Measurements from ENCODE around the gene ADCY6.

ADCY6 gene

DNA sequence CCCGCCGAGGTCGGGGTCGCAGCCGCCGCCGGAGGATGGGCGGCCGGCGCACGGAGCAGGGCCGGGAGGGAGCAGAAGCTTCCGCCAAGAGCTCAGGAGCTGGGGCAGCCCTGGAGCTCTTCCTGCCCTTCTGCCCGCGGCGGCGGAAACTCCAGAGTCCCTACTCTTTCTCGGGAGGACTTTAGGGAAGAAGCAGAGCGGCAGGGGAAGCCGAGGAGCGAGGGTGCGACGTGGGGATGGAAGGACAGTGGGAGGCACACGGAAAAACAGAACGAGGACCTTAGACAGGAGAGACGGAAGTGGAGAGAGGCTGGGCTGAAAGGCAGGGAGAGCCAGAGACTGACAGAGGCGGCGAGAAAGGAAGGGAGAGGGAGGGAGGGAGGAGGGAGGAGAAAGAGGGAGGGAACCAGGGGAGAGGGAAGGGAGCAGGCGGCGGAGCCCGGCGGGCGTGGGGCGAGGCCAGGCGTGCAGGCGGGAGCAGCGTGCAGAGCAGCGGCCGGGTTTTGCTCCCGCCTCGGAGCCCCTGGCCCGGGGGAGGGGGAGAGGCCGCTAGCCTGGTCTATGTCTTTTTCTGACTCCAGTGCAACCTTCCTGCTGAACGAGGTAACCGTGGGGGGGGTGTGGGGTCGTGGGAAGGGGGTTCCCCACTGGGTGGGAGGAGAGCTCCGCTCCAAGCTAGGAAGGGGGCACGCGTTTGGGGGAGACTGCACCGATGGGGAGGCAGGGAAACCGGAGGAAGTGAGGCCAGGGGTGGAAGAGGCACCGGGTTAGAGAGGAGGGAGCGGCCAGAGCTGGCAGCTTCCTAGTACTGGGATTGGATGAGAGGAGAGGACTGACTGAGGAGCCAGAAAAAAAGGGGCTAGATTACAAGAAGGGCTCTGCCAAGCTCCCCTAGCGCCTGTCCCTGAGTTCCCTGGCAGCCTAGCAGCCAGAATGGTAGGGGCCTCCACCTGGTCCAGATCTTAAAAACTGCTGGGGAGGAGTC is 26.5 kb upstream of the ADCY6 start:
- peak; percentile 46 to 59 for DNase-seq

DNA sequence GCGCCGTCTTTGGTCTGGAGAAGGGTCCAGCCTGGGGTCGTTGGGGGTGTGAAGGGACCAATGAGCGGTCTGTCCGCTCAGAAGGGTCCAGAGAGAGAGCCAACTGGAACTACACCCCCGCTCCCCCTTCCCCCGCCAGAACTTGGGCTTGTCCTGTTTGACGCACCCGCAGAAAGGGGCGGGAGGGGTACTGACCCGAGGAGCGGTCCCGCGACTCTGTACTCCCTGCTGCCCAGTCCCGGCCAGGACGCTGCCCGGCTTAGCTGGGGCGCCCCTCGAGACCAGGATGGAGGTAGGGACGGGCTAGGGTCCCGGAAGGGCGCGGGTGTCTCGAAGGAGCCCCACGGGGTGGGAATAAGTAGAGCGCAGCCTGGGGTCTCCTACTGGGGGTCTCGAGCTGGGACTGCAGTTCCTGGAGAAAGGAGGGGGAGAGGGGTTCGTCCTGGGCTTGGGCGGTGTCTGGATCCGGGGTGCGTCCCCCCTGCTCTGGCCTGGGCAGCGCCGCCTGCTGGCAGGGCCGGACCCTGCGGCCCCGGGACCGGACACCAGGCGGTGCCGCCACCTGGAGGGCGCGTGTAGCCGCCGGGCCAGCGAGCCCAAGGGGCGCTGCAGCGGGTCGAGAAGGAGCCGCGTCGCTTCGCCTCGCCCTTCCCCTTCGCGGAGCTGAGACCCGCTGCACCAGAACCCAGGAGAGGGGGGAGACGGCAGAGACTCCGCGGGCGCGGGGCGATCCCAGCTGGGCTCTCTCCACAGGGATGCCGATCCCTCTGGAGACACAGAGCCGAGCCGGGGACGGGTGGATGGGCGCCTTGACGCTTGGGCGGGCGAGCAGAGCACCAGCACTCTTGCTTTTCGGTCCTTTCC is 25.6 kb upstream of the ADCY6 start:
- DNase-seq, result peak; percentile 39 to 61

GRCh38 chr12:48813465-48814261 is 24.8 kb upstream of the ADCY6 start:
- peak in 1 of 2 donors; percentile 14 for DNase-seq

DNA sequence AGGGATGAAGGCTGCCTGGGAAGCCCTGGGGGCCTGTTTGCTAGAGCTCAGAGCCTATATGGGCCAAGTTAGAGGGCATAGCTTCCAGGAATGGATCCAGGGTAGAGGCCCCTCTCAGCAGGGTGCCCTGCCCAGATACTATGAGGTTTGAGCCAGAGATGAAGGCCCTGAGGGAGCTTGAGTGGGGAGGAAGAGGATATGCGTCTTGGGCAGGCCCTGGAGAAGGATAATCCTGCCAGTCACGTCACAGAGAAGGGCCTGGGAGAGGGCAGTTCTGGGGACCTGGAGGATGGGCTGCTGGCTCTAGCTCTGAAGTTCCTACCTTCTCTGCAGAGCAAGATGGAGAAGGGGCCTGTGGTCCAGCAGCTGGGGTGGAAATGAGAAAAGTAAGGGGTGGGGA is 23.5 kb upstream of the ADCY6 start:
- no peak for DNase-seq

GRCh38 chr12:48811437-48812090 is 22.7 kb upstream of the ADCY6 start:
- DNase-seq, result no peak

DNA sequence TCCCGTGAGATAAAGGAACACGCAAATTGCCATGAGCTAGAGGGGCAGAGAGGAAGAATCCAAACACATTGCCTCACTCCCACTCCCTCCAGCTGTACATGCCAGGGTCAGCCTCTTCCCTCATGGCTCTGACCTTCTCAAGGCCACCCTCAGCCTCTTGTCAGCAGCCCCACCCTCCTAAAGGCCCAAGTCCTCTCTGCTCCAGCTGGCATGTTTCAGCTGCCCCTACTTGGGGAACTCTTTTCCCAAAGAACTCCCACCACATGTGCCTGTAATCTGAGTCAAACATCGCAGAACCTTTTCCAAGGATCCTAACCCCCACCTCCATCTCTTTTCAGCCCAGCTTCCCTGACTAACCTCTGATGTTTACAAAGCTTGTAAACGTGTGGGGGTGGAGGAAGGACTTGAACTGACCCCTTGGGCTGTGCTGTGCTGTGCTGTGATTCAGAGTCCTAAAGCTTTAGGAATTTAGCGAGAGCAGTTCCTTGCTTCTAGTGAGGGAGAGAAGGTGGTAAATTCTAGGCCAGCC is 22.1 kb upstream of the ADCY6 start:
- DNase-seq, result no peak

- DNase-seq, result no peak
Observed at GRCh38 chr12:48807981-48808380, 19.1 kb upstream of the ADCY6 start.

GRCh38 chr12:48803675-48804074 is 14.8 kb upstream of the ADCY6 start:
- DNase-seq, result no peak

DNA sequence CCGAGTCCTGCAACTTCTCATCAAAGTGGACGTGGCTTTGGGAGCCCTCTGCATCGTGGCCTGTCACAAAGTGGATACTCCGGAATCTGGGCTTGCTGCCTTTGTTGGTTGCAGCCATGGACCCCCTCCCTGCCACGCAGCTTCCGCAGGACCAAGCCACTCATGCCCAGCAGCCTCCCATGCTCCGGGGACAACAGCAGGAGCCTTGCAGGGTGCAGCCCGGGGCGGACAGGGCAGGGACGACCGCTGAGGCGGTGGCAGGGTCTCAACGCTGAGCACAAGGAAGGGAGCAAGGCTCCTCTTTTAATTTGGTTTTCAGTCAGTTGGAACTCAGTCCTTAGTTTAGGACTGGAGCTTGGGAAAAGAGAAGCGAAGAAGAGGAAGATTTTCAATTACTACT is 12.1 kb upstream of the ADCY6 start:
- DNase-seq, result no peak

DNA sequence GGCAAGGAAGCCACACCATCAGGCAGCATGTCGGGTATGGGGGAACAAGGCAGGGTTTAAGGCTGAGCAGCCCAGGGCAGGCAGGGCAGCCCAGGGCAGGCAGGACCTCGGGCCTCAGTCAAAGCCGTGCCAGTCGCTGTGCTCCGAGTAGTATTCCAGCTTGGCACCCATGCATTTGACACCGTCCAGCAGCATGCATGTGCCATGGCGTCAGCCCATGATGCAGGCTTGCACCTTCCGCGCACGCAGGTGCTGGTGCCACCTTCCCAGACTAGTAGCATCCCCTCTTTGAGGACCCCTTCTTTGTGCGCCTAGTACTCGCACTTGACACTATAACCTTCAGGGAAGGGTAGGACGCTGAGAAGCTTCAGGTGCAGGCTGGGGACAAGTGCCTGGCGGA is 11.6 kb upstream of the ADCY6 start:
- DNase-seq, result no peak

DNA sequence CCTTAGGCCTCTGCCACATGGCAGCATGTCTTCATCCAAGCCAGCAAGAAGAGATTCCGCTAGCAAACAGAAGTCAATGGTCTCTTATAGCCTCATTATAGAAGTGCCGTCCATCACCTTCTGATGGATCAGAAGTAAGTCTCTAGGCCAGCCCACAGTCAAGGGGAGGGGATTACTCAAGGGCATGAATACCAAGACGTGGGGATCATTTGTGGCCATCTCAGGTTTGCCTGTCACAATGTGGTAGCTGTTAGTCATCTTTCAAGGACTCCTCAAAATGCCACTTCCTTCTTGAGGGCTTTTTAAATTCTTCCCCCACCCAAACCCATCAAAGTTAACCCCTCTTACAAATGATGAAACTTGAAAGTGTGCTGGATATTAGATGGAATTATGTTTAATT is 8.1 kb upstream of the ADCY6 start:
- peak in 1 of 2 donors; percentile 24 for DNase-seq

- peak; percentile 10 to 68 for DNase-seq
Observed at GRCh38 chr12:48795550-48796455, 6.9 kb upstream of the ADCY6 start.

GRCh38 chr12:48794870-48795269 is 6.0 kb upstream of the ADCY6 start:
- DNase-seq, result no peak

DNA sequence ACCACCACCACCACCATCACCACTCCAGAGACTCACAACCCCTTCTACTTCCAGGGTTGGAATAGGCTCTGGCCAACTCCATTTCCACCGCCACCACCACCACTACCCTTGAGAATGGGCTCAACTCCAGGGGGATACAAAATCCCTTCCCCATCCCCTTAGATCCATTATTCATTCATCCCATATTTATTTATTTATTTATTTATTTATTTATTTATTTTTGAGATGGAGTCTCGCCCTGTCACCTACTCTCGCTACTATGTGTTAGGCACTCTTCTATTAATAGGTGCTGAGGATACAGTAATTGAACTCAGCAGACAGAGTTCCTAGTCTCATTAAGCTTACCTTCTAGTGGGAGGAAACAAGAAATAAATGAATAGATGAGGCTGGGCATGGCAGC is 4.8 kb upstream of the ADCY6 start:
- DNase-seq, result no peak

GRCh38 chr12:48789858-48790326 is 1.0 kb upstream of the ADCY6 start:
- DNase-seq, result no peak

- DNase-seq, result no peak
Observed at GRCh38 chr12:48788524-48788853, 400 bp downstream of the ADCY6 start.

DNA sequence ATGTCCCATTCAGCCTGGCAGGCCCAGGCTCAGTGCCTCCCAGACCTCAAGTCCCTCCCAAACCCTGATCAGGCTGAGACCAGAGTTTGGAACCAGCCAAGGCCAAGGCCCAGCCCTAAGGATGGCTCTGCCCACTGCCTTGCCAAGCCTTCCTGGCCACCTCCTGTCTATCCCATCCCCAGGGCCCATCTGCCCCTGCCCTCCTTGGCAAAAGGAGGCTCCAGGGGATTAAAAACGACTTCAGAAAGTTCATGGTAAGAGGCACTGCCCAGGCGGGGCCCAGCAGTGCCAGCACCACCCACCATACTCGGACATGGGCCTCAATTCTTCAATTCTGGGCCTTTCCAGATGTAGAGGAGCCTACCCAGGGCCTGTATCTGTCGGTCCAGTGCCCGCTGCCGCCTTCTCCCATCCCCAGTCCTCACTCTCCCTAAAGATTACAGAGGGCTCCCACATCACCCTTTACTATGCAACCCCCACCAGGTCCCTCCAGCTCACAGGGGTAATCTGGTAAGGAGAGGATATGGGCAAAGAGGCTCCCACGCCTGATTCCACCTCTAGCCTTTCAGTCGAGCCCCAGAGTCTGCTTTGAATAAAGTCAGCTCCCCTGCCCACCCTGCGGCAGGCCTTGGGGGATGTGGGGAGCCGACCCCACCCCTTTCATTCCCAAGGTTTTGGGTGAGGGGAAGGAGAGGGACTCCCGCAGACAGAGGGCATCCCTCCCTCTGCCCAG is 932 bp downstream of the ADCY6 start:
- DNase-seq, result no peak

DNA sequence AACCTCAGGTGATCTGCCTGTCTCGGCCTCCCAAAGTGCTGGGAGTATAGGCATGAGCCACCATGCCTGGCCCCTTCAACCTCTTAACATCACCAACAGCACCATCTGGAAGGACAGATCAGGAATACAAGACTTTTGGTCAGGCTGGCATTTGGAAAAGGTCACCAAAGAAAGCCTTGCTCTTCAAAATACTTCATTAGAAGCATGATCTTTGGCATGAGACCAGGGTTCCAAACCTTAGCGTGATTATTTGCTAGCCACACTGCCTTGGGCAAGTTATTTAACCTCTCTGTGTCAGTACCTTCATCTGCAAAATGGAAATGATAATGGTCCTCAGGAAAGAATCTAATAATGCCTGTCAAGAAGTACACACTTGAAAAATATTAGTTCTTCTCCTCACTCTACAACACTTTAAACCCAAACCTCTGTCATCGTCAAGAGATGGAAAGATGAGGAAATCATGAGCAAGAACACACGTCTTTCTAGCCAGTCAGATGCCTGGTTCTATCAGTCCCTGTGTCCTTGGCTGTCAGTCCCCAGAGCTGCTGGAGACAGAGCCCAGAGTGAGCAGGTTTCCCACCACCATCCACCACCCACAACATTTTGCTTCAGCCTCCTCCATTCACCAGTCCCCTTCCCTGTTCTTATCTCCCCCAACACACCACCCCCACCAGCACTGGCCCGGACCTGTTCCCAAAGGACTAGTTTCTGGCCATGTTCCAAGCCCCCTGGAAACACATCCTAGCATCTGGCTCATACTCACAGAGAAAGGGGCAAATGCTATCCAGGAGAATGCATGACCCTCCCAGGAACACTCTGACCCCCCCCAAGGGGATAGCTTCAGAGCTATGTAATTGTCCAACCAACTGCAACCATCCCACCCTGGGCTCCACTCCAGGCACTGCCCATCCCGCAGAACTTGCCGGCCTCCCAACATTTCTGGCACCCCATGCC is 2.0 kb downstream of the ADCY6 start:
- DNase-seq, result no peak

DNA sequence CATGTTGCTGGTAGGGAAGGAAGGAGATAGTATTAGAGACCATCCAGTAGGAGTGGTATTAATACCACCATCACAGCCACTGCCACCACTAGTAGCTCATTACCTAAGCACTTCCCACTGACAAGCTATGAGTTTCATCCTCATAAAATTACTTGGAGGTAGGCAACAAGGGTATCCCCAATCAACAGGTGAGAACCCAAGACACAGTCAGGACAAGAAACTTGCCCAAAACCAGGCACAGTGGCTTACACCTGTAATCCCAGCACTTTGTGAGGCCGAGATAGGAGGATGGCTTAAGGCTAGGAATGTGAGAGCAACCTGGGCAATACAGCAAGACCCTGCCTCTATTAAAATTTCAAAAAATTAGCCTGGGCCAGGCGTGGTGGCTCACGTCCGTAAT is 5.5 kb downstream of the ADCY6 start:
- no peak for DNase-seq
